Cortex of kidney (tissue), 1 donor: ENCODE data around the gene MRFAP1.
"Not testable (repeated sequence)": the region's sequence is repeated elsewhere in the genome, so short reads cannot be mapped to it uniquely, and the experiment has no call there.

ENCODE experiments used
- DNase-seq: peaks from one replicate; lab custom pipeline; 2025; lab: John Stamatoyannopoulos, UW

MRFAP1 gene

GRCh38 chr4:6634746-6635145 lies 5.7 kb upstream of the MRFAP1 start:
- DNase-seq: no peak

- no peak for DNase-seq
These were observed 1.3 kb upstream of the MRFAP1 start for GRCh38 chr4:6639137-6639680.

GRCh38 chr4:6641164-6641970 lies 882 bp downstream of the MRFAP1 start:
- DNase-seq: no peak

- DNase-seq: no peak
These were observed 1.5 kb downstream of the MRFAP1 start for GRCh38 chr4:6641971-6642320.

GRCh38 chr4:6643141-6643847 lies 2.8 kb downstream of the MRFAP1 start:
- DNase-seq: no peak

GRCh38 chr4:6644792-6645530 lies 4.5 kb downstream of the MRFAP1 start:
- no peak for DNase-seq

- no peak for DNase-seq
These were observed 6.7 kb downstream of the MRFAP1 start for GRCh38 chr4:6647169-6647568.

GRCh38 chr4:6647582-6648230 lies 7.2 kb downstream of the MRFAP1 start:
- DNase-seq: no peak

GRCh38 chr4:6649216-6649615 lies 8.7 kb downstream of the MRFAP1 start:
- no peak for DNase-seq

GRCh38 chr4:6654211-6654610 lies 13.7 kb downstream of the MRFAP1 start:
- DNase-seq: not testable (repeated sequence)

GRCh38 chr4:6655291-6655690 lies 14.8 kb downstream of the MRFAP1 start:
- not testable (repeated sequence) for DNase-seq

- DNase-seq: no peak
These were observed 15.4 kb downstream of the MRFAP1 start for GRCh38 chr4:6655924-6656323.

- no peak for DNase-seq
These were observed 17.0 kb downstream of the MRFAP1 start for GRCh38 chr4:6657242-6658208.

- no peak for DNase-seq
These were observed 17.7 kb downstream of the MRFAP1 start for GRCh38 chr4:6658209-6658595.

GRCh38 chr4:6658597-6659075 lies 18.2 kb downstream of the MRFAP1 start:
- no peak for DNase-seq

- no peak for DNase-seq
These were observed 19.4 kb downstream of the MRFAP1 start for GRCh38 chr4:6659897-6660296.

GRCh38 chr4:6660430-6660829 lies 19.9 kb downstream of the MRFAP1 start:
- DNase-seq: no peak

GRCh38 chr4:6662591-6662990 lies 22.1 kb downstream of the MRFAP1 start:
- DNase-seq: no peak

- DNase-seq: no peak
These were observed 23.3 kb downstream of the MRFAP1 start for GRCh38 chr4:6663596-6664393.

- DNase-seq: no peak
These were observed 24.8 kb downstream of the MRFAP1 start for GRCh38 chr4:6665320-6665654.
